ENCODE measurements around the gene SMYD3. TPM values are rescaled to one million over a fixed set of nuclear protein-coding genes. Genes with fewer than 3 reads are reported as not detected.

SMYD3 gene
- total RNA-seq, 4 donors from 2014 or later: 11.6 to 26.9 (median 18.3) TPM

DNA sequence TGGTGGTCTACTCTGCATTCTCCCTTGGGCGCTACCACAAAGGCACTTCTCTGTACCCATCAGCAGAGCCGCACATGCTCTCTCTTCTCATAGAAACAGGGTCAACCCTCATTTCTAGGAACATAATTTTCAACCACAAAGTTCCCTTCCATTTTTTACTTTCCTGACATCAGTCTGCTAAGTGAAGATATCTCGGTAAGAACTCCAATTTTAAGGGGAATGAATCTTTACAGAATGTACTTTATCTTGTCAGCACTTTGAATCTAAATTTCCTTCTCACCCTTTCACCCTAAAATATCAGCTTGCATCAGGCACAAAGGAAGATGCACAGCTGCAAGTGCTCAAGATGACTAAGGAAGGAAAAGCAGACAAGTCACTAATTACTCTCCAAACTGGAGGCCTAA is 545.9 kb downstream of the SMYD3 start:
- Histone ChIP-seq H3K4me1 (no peaks in the 10 kb centered on the region), H3K27me3 (no peaks in the 10 kb centered on the region), H3K9me3 (no peaks in the 10 kb centered on the region), H3K27ac (no peak overlapping the region), H3K4me3 (no peak overlapping the region), H3K36me3 (no peaks in the 10 kb centered on the region)
- TF ChIP-seq EP300 (IDR thresholded peaks at IDR 0.05) (no peak), POLR2AphosphoS5 (IDR thresholded peaks at IDR 0.05) (no peak), POLR2A (IDR thresholded peaks at IDR 0.05) (no peak)
- TF ChIP-seq, protein P1, sequence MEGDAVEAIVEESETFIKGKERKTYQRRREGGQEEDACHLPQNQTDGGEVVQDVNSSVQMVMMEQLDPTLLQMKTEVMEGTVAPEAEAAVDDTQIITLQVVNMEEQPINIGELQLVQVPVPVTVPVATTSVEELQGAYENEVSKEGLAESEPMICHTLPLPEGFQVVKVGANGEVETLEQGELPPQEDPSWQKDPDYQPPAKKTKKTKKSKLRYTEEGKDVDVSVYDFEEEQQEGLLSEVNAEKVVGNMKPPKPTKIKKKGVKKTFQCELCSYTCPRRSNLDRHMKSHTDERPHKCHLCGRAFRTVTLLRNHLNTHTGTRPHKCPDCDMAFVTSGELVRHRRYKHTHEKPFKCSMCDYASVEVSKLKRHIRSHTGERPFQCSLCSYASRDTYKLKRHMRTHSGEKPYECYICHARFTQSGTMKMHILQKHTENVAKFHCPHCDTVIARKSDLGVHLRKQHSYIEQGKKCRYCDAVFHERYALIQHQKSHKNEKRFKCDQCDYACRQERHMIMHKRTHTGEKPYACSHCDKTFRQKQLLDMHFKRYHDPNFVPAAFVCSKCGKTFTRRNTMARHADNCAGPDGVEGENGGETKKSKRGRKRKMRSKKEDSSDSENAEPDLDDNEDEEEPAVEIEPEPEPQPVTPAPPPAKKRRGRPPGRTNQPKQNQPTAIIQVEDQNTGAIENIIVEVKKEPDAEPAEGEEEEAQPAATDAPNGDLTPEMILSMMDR (IDR thresholded peaks at IDR 0.05): no peak
- ATAC-seq: no peak
- 75 to 78% methylated on average over 3 of the region's 3 CpGs for WGBS, 2 donors (ENCODE audit: low coverage in 1 of 2)

- no peak overlapping the region for H3K27ac ChIP-seq
- WGBS, 2 donors (ENCODE audit: low coverage in 1 of 2): 97 to 100% methylated on average over 2 to 3 of the region's 4 CpGs
- no peaks in the 10 kb centered on the region for H3K9me3 ChIP-seq
- H3K36me3 ChIP-seq: no peaks in the 10 kb centered on the region
- no peak overlapping the region for H3K4me3 ChIP-seq
- no peaks in the 10 kb centered on the region for H3K27me3 ChIP-seq
- no peaks in the 10 kb centered on the region for H3K4me1 ChIP-seq
- TF ChIP-seq EP300 (IDR thresholded peaks at IDR 0.05): no peak
- TF ChIP-seq, protein P1 (IDR thresholded peaks at IDR 0.05): no peak
- no peak for TF ChIP-seq POLR2A (IDR thresholded peaks at IDR 0.05)
- no peak for TF ChIP-seq POLR2AphosphoS5 (IDR thresholded peaks at IDR 0.05)
- no peak for ATAC-seq
Observed at GRCh38 chr1:245960171-245960570, 546.9 kb downstream of the SMYD3 start.

DNA sequence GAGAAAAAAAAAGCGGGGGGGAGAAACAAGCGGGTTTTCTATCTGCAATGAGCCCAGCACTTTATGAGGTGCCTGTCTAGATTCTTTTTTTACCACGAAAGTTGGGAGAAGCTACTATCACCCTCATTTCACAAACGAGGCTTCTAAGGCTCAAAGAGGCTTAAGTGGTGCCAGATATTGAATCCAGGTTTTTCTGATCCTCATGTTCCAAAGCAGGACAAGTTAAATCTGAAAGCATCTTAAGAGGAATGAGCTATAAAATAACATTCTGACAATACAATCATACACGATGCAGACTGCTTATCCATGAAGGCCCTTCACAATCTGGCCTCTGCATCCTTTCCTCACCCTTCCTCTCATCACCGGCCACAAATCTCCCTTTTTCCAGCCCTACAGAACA is 549.1 kb downstream of the SMYD3 start:
- 83 to 92% methylated on average over 5 to 6 of the region's 6 CpGs for WGBS, 2 donors (ENCODE audit: low coverage in 1 of 2)
- peaks cover 0 to 11% (median 0%) of the 10 kb centered on the region in 3 donors for H3K4me1 ChIP-seq

GRCh38 chr1:245957427-245957826 is 549.7 kb downstream of the SMYD3 start:
- H3K27ac ChIP-seq: no peak overlapping the region
- H3K27me3 ChIP-seq: no peaks in the 10 kb centered on the region
- peaks cover 0 to 14% (median 0%) of the 10 kb centered on the region in 3 donors for H3K4me1 ChIP-seq
- no peaks in the 10 kb centered on the region for H3K9me3 ChIP-seq
- no peak overlapping the region for H3K4me3 ChIP-seq
- no peaks in the 10 kb centered on the region for H3K36me3 ChIP-seq
- ATAC-seq: no peak
- TF ChIP-seq POLR2A (IDR thresholded peaks at IDR 0.05): no peak
- TF ChIP-seq, protein P1 (IDR thresholded peaks at IDR 0.05): no peak
- TF ChIP-seq EP300 (IDR thresholded peaks at IDR 0.05): no peak
- no peak for TF ChIP-seq POLR2AphosphoS5 (IDR thresholded peaks at IDR 0.05)
- 66 to 70% methylated on average over 6 to 7 of the region's 7 CpGs for WGBS, 2 donors (ENCODE audit: low coverage in 1 of 2)

More for the DNA sequence above, 549.1 kb downstream of the SMYD3 start:
- H3K27me3 ChIP-seq: no peaks in the 10 kb centered on the region
- no peak for ATAC-seq
- TF ChIP-seq EP300 (IDR thresholded peaks at IDR 0.05) (no peak), POLR2A (IDR thresholded peaks at IDR 0.05) (no peak), POLR2AphosphoS5 (IDR thresholded peaks at IDR 0.05) (no peak)
- TF ChIP-seq, protein P1 (IDR thresholded peaks at IDR 0.05): no peak
- no peaks in the 10 kb centered on the region for H3K9me3 ChIP-seq
- no peaks in the 10 kb centered on the region for H3K36me3 ChIP-seq
- H3K27ac ChIP-seq: no peak overlapping the region
- H3K4me3 ChIP-seq: no peak overlapping the region

GRCh38 chr1:245956225-245956624 is 550.9 kb downstream of the SMYD3 start:
- ATAC-seq: no peak
- H3K4me3 ChIP-seq: no peak overlapping the region
- H3K27ac ChIP-seq: no peak overlapping the region
- peaks cover 0 to 14% (median 0%) of the 10 kb centered on the region in 3 donors for H3K4me1 ChIP-seq
- TF ChIP-seq POLR2A (IDR thresholded peaks at IDR 0.05): no peak
- TF ChIP-seq, protein P1 (IDR thresholded peaks at IDR 0.05): no peak
- TF ChIP-seq POLR2AphosphoS5 (IDR thresholded peaks at IDR 0.05): no peak
- TF ChIP-seq EP300 (IDR thresholded peaks at IDR 0.05): no peak
- H3K27me3 ChIP-seq: no peaks in the 10 kb centered on the region
- 67 to 85% methylated on average over 4 of the region's 4 CpGs for WGBS, 2 donors (ENCODE audit: low coverage in 1 of 2)
- no peaks in the 10 kb centered on the region for H3K9me3 ChIP-seq
- no peaks in the 10 kb centered on the region for H3K36me3 ChIP-seq

Measured in gastroesophageal sphincter (tissue), 4 donors.